Measurements from ENCODE around the gene PTPRC.

GRCh38 chr1:198636391-198636790, 2.4 kb upstream of the PTPRC start:
- TF ChIP-seq, protein P1, sequence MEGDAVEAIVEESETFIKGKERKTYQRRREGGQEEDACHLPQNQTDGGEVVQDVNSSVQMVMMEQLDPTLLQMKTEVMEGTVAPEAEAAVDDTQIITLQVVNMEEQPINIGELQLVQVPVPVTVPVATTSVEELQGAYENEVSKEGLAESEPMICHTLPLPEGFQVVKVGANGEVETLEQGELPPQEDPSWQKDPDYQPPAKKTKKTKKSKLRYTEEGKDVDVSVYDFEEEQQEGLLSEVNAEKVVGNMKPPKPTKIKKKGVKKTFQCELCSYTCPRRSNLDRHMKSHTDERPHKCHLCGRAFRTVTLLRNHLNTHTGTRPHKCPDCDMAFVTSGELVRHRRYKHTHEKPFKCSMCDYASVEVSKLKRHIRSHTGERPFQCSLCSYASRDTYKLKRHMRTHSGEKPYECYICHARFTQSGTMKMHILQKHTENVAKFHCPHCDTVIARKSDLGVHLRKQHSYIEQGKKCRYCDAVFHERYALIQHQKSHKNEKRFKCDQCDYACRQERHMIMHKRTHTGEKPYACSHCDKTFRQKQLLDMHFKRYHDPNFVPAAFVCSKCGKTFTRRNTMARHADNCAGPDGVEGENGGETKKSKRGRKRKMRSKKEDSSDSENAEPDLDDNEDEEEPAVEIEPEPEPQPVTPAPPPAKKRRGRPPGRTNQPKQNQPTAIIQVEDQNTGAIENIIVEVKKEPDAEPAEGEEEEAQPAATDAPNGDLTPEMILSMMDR (IDR thresholded peaks at IDR 0.05; ENCODE audit: low read depth, low read length), result no peak
- no peak for TF ChIP-seq MAX (IDR thresholded peaks at IDR 0.05; ENCODE audit: low read depth, low read length)
- no peak for TF ChIP-seq POLR2A (IDR thresholded peaks at IDR 0.05; ENCODE audit: extremely low read depth, insufficient read length)
- no peak for TF ChIP-seq MYC (IDR thresholded peaks at IDR 0.05; ENCODE audit: low read depth, low read length)

Measured in NB4 (cell line).